ENCODE data around the gene IQSEC3. TPM values are rescaled to one million over a fixed set of nuclear protein-coding genes. Genes with fewer than 3 reads are reported as not detected.

Gene IQSEC3
- total and polyA plus RNA-seq, 8 donors, result 0.64 to 8.4 (median 6.0) TPM

DNA sequence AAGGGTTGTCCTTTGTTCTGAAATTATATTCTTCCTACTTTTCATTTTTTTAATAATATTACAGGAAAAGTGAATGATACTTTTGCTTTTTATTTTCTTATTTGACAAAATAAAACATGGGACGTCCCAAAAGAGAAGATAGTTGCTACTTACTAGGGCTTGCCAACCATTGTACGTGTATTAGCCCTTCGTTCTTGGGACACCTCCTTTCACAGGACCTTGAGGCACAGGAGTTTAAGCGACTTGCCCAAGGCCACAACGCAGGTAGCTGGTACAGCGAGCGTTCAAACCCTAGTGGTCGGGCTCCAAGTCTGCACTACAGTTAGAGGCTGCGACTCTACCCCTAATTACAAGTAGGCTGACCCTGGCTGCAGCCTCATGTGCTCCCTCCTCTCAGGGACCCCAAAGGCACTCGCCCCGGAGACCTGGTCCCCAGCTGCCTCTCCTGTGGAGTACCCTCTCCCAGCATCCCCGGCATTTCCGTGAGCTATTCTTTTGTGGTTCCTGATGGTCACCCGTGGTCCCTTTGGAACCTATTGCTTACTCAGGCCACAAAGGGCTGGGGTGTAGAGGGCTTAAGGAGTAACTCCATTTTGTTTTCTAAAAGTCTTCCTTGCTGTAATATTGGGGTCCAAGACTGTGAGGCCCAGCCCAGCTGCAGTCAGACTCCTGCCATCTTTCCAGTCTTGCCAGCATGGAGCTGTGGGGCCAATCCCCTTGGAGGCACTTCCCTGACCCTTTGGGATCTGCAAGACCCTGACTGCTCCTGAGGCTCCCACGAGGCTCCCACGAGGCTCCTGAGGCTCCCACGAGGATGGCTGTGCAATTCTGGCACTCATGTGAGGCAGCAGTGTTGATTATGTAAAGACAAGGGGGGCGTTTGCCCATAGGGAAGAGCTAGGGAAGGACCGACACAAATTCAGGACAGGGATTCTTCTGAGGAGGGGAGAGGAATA, 49.7 kb downstream of the IQSEC3 start:
- Histone ChIP-seq H3K9me3 (no peaks in the 10 kb centered on the region), H3K27me3 (peaks cover 0 to 34% of the 10 kb centered on the region in 2 donors), H3K4me3 (no peak overlapping the region), H3K4me1 (no peaks in the 10 kb centered on the region), H3K27ac (no peak overlapping the region), H3K36me3 (no peaks in the 10 kb centered on the region)
- no peak for TF ChIP-seq CTCF (IDR thresholded peaks at IDR 0.05)
- DNase-seq, result no peak
- intact Hi-C loops (cut with DNase I), result no loop called here
- no peak for ATAC-seq

- no peak for TF ChIP-seq CTCF (IDR thresholded peaks at IDR 0.05)
- Histone ChIP-seq H3K4me1 (no peaks in the 10 kb centered on the region), H3K27me3 (peaks cover 0 to 33% of the 10 kb centered on the region in 2 donors), H3K36me3 (no peaks in the 10 kb centered on the region), H3K9me3 (no peaks in the 10 kb centered on the region), H3K27ac (no peak overlapping the region), H3K4me3 (no peak overlapping the region)
- no peak for DNase-seq
- ATAC-seq, result no peak
- intact Hi-C loops (cut with DNase I), result no loop called here
Measured at GRCh38 chr12:117311-117710, 50.7 kb downstream of the IQSEC3 start.

DNA sequence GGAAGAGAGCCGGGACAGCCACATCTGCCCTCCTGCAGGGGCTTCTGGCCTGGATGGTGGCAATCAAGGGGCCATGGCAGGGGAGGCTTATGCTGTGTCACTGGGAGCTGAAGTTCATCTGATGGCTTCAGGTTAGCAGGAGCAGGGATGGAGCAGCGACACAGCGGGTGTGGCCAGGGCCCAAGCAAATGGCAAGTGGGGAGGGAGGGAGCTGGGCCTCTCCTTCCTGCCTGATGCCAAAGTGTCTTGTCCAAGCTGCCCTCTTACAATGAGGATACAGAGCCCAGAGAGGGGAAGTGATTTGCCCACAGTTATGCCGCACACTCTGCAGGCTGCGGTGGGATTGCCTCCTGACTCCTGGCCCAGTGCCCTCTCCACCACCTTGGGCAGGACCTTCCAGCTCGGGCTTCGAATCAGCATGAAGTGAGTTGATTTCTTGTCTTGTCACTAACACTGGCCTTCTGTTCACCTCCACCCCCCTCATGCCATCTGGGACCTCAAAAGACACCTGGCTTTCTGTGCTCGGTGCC, 51.3 kb downstream of the IQSEC3 start:
- Histone ChIP-seq H3K27ac (no peak overlapping the region), H3K27me3 (peaks cover 0 to 27% of the 10 kb centered on the region in 2 donors), H3K4me1 (no peaks in the 10 kb centered on the region), H3K36me3 (no peaks in the 10 kb centered on the region), H3K9me3 (no peaks in the 10 kb centered on the region), H3K4me3 (no peak overlapping the region)
- no peak for TF ChIP-seq CTCF (IDR thresholded peaks at IDR 0.05)
- intact Hi-C loops (cut with DNase I), result no loop called here
- DNase-seq, result no peak
- ATAC-seq, result no peak

- no peaks in the 10 kb centered on the region for H3K9me3 ChIP-seq
- no peak overlapping the region for H3K27ac ChIP-seq
- no peak overlapping the region for H3K4me3 ChIP-seq
- no peaks in the 10 kb centered on the region for H3K36me3 ChIP-seq
- no peak for TF ChIP-seq CTCF (IDR thresholded peaks at IDR 0.05)
- no peaks in the 10 kb centered on the region for H3K4me1 ChIP-seq
- intact Hi-C loops (cut with DNase I), result no loop called here
- DNase-seq, result no peak
- no peak for ATAC-seq
- H3K27me3 ChIP-seq, result peaks cover 0 to 27% of the 10 kb centered on the region in 2 donors
Measured at GRCh38 chr12:118591-118990, 52.0 kb downstream of the IQSEC3 start.

DNA sequence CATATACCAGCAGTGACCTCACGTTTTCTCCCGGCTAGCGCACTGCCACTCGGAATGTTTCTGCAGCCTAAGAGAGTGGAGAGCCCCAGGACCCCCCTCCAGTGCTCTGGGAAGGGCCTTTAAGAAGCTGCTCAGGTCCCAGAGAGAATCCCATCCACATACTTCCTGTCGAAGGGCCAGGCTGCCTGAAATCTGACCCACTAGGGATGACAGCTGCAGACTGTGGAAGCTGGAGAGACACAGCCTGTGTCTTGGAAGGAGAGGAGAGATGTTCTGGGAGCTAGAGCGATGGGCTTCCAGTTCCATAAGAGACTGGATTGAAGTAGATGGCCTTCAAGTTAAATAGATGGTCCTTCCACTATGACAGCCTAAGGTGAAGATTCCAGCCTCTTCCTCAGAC, 54.4 kb downstream of the IQSEC3 start:
- no peaks in the 10 kb centered on the region for H3K36me3 ChIP-seq
- H3K9me3 ChIP-seq, result no peaks in the 10 kb centered on the region
- no peak for ATAC-seq
- no peak for DNase-seq
- no peak overlapping the region for H3K4me3 ChIP-seq
- H3K27me3 ChIP-seq, result peaks cover 0 to 50% of the 10 kb centered on the region in 2 donors
- intact Hi-C loops (cut with DNase I), result no loop called here
- H3K4me1 ChIP-seq, result no peaks in the 10 kb centered on the region
- no peak for TF ChIP-seq CTCF (IDR thresholded peaks at IDR 0.05)
- H3K27ac ChIP-seq, result no peak overlapping the region
